Activated CD8-positive, alpha-beta memory T cell treated with anti-CD3 and anti-CD28 coated beads for 4 hours (primary cell): ENCODE measurements around the gene KDM1B.

Experiments used
- DNase-seq, 2 donors: peaks; one replicate each; pipeline ENCODE4 v3.0.0-alpha.2; 2020; ENCODE audit warnings: low read depth in 2 of 2

Gene KDM1B

GRCh38 chr6:18234564-18234963 lies 79.3 kb downstream of the KDM1B start:
- no peak for DNase-seq

GRCh38 chr6:18235524-18235923 lies 80.3 kb downstream of the KDM1B start:
- no peak for DNase-seq

GRCh38 chr6:18237167-18237566 lies 81.9 kb downstream of the KDM1B start:
- no peak for DNase-seq

GRCh38 chr6:18240230-18240629 lies 85.0 kb downstream of the KDM1B start:
- no peak for DNase-seq

GRCh38 chr6:18241208-18242038 lies 86.2 kb downstream of the KDM1B start:
- DNase-seq = no peak

- no peak for DNase-seq
Measured at GRCh38 chr6:18242062-18242851, 87.0 kb downstream of the KDM1B start.

- no peak for DNase-seq
Measured at GRCh38 chr6:18243302-18243893, 88.2 kb downstream of the KDM1B start.

GRCh38 chr6:18244251-18244650 lies 89.0 kb downstream of the KDM1B start:
- no peak for DNase-seq

GRCh38 chr6:18245079-18245478 lies 89.9 kb downstream of the KDM1B start:
- no peak for DNase-seq

- DNase-seq = peak in 1 of 2 donors; percentile 13
Measured at GRCh38 chr6:18245642-18246041, 90.4 kb downstream of the KDM1B start.

- DNase-seq = no peak
Measured at GRCh38 chr6:18246205-18246604, 91.0 kb downstream of the KDM1B start.

GRCh38 chr6:18247002-18247401 lies 91.8 kb downstream of the KDM1B start:
- DNase-seq = no peak

GRCh38 chr6:18248698-18249097 lies 93.5 kb downstream of the KDM1B start:
- no peak for DNase-seq

GRCh38 chr6:18249271-18249670 lies 94.0 kb downstream of the KDM1B start:
- DNase-seq = no peak

- DNase-seq = no peak
Measured at GRCh38 chr6:18253635-18254034, 98.4 kb downstream of the KDM1B start.

- no peak for DNase-seq
Measured at GRCh38 chr6:18254793-18255192, 99.6 kb downstream of the KDM1B start.

GRCh38 chr6:18259675-18260447 lies 104.6 kb downstream of the KDM1B start:
- DNase-seq = no peak

- no peak for DNase-seq
Measured at GRCh38 chr6:18260448-18261106, 105.4 kb downstream of the KDM1B start.

- DNase-seq = no peak
Measured at GRCh38 chr6:18261877-18262276, 106.7 kb downstream of the KDM1B start.

- DNase-seq = no peak
Measured at GRCh38 chr6:18262702-18263417, 107.6 kb downstream of the KDM1B start.
